ENCODE data around the gene GPANK1. TPM values are rescaled to one million over a fixed set of nuclear protein-coding genes. Genes with fewer than 3 reads are reported as not detected.
A peak's percentile ranks its signal among the peaks of the same experiment; 100 is the strongest.

Gene GPANK1
- total and polyA plus RNA-seq, 9 of the 15 experiments (the other 6 are each of a cell fraction or from before 2014, with no cell fraction given): 32.2 to 111 (median 46.3) TPM

DNA sequence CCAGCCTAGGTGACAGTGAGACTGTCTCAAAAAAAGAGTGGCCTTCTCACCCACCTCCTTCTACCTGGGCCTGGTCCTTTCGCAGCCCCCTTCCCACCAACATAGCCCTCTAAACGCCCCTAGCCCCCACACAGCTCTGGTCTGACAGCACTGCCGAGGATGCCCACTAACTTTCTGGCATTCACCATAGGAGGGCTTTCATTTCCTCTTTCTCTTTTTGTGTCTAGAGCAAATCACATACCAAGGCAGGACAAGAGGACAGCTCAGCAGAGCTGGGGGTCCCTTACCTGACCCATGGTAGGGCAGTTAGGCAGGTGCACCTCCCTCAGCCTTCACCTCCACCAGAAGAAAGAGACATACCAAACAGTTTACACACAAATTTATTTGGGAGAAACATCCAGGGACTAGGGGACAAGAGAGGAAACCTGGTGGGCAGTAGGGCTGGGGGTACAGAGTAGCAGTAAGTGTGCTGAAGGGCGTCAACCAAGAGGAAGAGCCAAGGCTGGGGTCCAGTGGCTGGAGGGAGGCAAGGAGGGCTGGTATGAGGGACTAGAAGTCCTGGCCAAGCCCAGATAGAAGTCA, 11.6 kb upstream of the GPANK1 start (continued):
- TF ChIP-seq, protein P1, sequence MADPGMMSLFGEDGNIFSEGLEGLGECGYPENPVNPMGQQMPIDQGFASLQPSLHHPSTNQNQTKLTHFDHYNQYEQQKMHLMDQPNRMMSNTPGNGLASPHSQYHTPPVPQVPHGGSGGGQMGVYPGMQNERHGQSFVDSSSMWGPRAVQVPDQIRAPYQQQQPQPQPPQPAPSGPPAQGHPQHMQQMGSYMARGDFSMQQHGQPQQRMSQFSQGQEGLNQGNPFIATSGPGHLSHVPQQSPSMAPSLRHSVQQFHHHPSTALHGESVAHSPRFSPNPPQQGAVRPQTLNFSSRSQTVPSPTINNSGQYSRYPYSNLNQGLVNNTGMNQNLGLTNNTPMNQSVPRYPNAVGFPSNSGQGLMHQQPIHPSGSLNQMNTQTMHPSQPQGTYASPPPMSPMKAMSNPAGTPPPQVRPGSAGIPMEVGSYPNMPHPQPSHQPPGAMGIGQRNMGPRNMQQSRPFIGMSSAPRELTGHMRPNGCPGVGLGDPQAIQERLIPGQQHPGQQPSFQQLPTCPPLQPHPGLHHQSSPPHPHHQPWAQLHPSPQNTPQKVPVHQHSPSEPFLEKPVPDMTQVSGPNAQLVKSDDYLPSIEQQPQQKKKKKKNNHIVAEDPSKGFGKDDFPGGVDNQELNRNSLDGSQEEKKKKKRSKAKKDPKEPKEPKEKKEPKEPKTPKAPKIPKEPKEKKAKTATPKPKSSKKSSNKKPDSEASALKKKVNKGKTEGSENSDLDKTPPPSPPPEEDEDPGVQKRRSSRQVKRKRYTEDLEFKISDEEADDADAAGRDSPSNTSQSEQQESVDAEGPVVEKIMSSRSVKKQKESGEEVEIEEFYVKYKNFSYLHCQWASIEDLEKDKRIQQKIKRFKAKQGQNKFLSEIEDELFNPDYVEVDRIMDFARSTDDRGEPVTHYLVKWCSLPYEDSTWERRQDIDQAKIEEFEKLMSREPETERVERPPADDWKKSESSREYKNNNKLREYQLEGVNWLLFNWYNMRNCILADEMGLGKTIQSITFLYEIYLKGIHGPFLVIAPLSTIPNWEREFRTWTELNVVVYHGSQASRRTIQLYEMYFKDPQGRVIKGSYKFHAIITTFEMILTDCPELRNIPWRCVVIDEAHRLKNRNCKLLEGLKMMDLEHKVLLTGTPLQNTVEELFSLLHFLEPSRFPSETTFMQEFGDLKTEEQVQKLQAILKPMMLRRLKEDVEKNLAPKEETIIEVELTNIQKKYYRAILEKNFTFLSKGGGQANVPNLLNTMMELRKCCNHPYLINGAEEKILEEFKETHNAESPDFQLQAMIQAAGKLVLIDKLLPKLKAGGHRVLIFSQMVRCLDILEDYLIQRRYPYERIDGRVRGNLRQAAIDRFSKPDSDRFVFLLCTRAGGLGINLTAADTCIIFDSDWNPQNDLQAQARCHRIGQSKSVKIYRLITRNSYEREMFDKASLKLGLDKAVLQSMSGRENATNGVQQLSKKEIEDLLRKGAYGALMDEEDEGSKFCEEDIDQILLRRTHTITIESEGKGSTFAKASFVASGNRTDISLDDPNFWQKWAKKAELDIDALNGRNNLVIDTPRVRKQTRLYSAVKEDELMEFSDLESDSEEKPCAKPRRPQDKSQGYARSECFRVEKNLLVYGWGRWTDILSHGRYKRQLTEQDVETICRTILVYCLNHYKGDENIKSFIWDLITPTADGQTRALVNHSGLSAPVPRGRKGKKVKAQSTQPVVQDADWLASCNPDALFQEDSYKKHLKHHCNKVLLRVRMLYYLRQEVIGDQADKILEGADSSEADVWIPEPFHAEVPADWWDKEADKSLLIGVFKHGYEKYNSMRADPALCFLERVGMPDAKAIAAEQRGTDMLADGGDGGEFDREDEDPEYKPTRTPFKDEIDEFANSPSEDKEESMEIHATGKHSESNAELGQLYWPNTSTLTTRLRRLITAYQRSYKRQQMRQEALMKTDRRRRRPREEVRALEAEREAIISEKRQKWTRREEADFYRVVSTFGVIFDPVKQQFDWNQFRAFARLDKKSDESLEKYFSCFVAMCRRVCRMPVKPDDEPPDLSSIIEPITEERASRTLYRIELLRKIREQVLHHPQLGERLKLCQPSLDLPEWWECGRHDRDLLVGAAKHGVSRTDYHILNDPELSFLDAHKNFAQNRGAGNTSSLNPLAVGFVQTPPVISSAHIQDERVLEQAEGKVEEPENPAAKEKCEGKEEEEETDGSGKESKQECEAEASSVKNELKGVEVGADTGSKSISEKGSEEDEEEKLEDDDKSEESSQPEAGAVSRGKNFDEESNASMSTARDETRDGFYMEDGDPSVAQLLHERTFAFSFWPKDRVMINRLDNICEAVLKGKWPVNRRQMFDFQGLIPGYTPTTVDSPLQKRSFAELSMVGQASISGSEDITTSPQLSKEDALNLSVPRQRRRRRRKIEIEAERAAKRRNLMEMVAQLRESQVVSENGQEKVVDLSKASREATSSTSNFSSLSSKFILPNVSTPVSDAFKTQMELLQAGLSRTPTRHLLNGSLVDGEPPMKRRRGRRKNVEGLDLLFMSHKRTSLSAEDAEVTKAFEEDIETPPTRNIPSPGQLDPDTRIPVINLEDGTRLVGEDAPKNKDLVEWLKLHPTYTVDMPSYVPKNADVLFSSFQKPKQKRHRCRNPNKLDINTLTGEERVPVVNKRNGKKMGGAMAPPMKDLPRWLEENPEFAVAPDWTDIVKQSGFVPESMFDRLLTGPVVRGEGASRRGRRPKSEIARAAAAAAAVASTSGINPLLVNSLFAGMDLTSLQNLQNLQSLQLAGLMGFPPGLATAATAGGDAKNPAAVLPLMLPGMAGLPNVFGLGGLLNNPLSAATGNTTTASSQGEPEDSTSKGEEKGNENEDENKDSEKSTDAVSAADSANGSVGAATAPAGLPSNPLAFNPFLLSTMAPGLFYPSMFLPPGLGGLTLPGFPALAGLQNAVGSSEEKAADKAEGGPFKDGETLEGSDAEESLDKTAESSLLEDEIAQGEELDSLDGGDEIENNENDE (IDR thresholded peaks at IDR 0.05; ENCODE audit: low read depth, low read length): no peak
- TF ChIP-seq IRF9 (tag; IDR thresholded peaks at IDR 0.05): no peak
- TF ChIP-seq BRD4 (IDR thresholded peaks at IDR 0.05): no peak
- TF ChIP-seq HNRNPUL1 (IDR thresholded peaks at IDR 0.05; ENCODE audit: low read length): peak; percentile 60; the same call in 1 of the 2 replicates
